ENCODE measurements around the gene WNT7B.

Gene WNT7B

DNA sequence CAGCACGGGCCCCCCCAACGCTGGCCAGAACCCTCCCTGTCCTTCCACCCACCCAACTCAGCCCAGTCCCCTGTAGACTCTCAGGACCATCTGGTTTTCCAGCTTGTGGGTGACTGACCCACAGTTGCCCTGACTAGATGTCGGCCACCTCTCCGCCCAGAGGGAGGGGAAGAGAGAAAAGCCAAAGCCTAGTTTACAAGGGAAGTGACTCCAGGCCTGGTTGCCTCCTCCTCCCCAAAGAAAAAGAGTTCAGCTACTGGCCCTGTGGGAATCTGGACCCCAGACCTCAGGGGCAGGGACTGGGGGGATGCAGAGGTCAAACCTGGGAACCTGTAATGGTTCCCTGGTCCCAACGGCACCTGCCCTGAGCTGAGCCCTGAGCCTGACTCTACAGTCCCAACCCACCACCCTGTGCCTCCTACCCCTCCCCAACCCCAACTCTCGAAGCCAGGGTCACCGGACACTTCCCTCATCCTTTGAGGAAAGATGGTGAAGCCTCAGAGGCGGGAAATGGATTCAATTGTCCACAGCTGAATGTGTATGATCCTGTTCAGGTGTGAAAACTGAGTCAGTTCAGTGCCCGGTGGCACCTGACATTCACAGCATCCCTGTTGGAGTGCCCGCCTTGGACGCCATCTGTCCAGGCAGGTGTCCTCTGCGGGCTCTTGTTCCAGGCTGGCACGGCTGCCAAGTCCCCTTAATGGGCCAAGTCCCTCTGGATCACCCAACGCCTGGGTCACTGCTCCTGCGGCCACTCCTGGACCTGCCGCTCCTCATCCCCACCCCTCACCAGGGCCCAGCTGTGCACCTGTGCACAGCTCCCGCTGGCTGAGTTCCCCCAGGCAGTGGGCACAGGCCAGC, 21.0 kb upstream of the WNT7B start:
- Histone ChIP-seq H3K36me3 (ENCODE audit: control insufficient read depth, insufficient read depth, low read length) (no peaks in the 10 kb centered on the region), H3K4me1 (ENCODE audit: control insufficient read depth, insufficient read depth, low read length) (peaks cover 39% of the 10 kb centered on the region), H3K27me3 (ENCODE audit: control insufficient read depth, insufficient read depth, low read length) (no peaks in the 10 kb centered on the region), H3K9me3 (ENCODE audit: control insufficient read depth, low read length) (no peaks in the 10 kb centered on the region), H3K4me3 (ENCODE audit: low read length) (no peak overlapping the region), H3K9ac (ENCODE audit: low read length) (peak overlapping the region; percentile 28)

DNA sequence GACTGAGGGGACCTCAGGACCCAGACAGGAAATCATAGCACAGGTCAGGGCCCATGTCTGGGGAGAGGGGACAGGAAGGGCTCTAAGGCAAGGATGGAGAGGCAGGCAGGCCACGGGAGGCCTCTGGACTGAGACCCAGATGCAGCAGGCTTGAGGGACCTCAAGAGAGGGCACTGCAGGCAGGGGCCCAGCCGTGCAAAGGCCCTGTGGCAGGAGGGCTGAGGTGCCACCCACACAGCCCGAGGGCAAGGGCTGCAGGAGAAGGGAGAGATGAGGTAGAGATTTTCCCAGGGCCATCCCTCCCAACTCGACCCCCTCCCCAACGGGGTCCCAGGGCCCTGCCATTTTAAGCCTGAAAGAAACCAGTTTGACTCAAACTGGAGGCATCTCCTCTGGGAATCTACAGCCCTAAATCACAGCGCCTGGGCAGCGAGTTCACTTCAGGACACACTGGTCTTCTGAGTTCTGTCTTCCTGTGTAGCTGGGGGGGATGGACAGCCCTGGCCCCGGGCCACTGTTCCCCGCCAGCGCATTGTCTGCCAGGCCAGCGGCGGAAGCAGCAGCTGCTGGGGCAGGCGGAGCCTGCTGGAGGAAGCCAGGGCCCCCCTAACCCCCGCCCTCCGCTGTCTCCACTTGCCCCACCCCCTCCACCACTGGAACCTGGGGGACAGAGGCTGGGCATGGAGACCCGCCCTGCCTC, 20.3 kb upstream of the WNT7B start:
- H3K9me3 ChIP-seq (ENCODE audit: control insufficient read depth, low read length) = no peaks in the 10 kb centered on the region
- no peaks in the 10 kb centered on the region for H3K36me3 ChIP-seq (ENCODE audit: control insufficient read depth, insufficient read depth, low read length)
- no peaks in the 10 kb centered on the region for H3K27me3 ChIP-seq (ENCODE audit: control insufficient read depth, insufficient read depth, low read length)
- no peak overlapping the region for H3K9ac ChIP-seq (ENCODE audit: low read length)
- peaks cover 39% of the 10 kb centered on the region for H3K4me1 ChIP-seq (ENCODE audit: control insufficient read depth, insufficient read depth, low read length)
- H3K4me3 ChIP-seq (ENCODE audit: low read length) = no peak overlapping the region

DNA sequence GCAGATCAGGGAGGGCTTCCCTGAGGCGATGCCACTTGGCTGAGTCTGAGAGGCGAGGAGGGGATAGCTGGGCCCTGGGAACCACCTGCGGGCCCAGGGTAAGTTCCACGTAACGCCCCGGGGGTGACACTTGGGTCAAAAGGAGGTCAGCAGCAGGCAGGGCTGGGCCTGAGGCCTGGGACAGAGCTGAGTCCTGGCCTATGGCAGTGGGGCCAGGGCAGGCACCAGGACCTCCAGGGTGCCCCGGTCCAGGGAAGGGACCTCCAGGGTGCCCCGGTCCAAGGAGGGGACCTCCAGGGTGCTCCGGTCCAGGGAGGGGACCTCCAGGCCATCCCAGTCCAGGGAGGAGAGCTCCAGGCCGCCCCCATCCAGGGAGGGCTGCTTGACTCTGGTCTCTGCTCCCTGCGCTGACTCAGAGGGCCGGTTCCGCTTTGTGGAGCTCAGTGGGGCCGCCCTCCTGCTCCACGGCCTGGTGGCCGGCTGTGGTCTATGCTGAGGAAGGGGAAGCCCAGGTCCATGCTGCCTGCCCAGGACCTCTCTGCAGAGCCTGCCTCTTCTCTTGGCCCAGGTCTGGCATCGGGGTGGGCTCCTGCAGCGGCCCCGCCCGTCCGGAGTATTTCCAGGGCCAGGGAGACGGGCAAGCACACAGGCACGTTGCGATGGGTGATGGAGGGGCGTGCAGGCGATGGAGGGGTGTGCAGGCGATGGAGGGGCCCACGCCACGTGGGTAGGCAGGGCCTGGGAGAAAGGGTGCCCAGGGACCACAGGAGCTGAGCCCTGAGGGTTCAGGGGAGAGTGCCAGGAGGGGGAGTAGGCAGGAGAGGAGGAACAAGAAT, 19.5 kb upstream of the WNT7B start:
- Histone ChIP-seq H3K9ac (ENCODE audit: low read length) (no peak overlapping the region), H3K36me3 (ENCODE audit: control insufficient read depth, insufficient read depth, low read length) (no peaks in the 10 kb centered on the region), H3K4me3 (ENCODE audit: low read length) (no peak overlapping the region), H3K4me1 (ENCODE audit: control insufficient read depth, insufficient read depth, low read length) (peaks cover 39% of the 10 kb centered on the region), H3K27me3 (ENCODE audit: control insufficient read depth, insufficient read depth, low read length) (no peaks in the 10 kb centered on the region), H3K9me3 (ENCODE audit: control insufficient read depth, low read length) (no peaks in the 10 kb centered on the region)

DNA sequence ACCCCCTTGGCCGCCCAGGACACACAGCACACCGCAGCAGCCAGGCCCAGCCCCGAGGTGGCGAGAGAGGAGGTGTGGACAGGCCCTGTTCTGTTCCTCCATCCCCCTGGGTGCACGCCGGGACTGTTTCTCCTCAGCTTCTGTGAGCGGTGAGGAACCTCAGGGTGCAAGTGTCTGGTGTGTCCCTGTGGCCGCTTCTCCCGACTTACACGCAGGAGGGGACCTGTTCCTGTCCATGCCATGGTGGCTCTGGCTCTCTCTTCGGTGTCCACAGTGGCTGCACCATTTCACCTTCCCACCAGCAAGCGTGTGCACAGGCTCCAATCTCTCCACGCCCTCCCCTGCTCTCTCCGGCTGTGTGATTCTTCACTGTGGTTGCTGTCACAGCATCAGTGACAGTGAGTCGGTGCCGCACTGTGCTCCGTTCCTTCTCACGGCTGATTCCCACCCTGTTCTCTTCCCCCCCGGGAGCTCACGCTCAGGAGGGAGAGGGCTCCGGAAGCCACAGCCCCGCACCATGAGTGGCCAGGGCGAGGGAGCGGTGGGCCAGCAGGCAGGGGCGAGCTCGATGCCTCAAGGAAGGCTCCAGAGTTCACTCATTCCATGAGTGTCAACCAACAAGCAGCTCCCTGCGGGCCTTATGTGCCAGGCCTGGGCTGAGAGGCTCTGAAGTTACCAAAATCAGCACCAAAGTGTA, 18.6 kb upstream of the WNT7B start:
- Histone ChIP-seq H3K4me3 (ENCODE audit: low read length) (no peak overlapping the region), H3K9me3 (ENCODE audit: control insufficient read depth, low read length) (no peaks in the 10 kb centered on the region), H3K27me3 (ENCODE audit: control insufficient read depth, insufficient read depth, low read length) (no peaks in the 10 kb centered on the region), H3K36me3 (ENCODE audit: control insufficient read depth, insufficient read depth, low read length) (no peaks in the 10 kb centered on the region), H3K4me1 (ENCODE audit: control insufficient read depth, insufficient read depth, low read length) (peaks cover 39% of the 10 kb centered on the region), H3K9ac (ENCODE audit: low read length) (no peak overlapping the region)

DNA sequence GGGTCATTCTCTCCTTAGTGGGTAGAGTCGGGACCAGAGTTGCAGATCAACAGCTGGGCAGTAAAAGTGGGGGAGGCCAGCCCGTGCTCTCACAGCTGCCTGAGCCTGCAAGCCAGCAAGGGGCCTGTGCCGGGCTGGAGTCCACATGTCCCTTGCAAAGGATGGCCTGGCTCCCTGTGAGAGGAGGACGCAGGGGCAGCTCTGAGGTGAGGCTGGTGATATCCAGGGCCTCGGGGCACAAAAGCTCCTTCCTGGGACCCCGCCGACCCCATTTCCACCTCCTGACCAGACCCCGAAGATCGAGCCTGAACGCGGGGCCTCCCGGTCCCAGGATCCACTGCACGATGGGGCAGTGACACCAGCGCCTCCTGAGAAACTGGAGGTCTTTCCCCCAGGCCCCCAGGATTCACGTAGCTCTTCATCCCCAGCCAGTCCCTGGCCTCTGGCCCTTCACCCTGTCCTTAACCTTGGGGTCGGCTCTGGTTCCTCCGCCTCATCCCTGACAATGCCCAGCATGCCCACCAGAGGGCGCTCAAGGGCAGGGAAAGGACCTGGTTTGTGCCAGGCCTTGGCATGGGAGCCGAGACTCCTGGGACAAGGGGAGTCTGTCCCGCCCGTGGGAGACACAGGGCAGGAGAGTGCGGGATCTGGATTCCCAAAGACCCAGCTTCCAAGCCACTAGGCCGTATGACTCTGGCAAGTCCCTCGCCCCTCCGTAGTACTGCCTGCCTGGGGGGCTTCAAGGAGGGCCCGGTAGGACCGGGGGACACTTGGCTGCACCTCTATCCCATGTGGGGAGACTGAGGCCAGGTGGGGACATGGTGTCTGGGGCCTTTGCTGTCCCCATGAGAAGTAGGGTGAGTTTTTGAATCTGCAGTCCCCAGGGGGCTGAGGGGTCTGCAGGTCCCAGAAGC, 17.8 kb upstream of the WNT7B start:
- peaks cover 39% of the 10 kb centered on the region for H3K4me1 ChIP-seq (ENCODE audit: control insufficient read depth, insufficient read depth, low read length)
- no peaks in the 10 kb centered on the region for H3K27me3 ChIP-seq (ENCODE audit: control insufficient read depth, insufficient read depth, low read length)
- H3K9ac ChIP-seq (ENCODE audit: low read length) = no peak overlapping the region
- no peaks in the 10 kb centered on the region for H3K36me3 ChIP-seq (ENCODE audit: control insufficient read depth, insufficient read depth, low read length)
- no peak overlapping the region for H3K4me3 ChIP-seq (ENCODE audit: low read length)
- no peaks in the 10 kb centered on the region for H3K9me3 ChIP-seq (ENCODE audit: control insufficient read depth, low read length)

DNA sequence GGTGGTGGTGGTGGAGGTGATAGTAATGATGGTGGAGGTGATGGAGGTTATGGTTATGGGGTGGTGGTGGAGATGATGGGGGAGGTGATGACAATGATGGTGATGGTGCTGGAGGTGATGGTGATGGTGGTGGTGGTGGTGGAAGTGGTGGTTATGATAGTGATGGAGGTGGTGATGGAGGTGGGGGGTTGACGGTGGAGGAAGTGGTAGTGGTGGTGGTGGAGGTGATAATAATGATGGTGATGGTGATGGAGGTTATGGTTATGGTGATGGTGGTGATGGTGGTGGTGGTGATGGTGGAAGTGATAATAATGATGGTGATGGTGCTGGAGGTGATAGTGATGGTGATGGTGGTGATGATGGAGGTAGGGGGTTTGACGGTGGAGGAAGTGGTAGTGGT, 16.9 kb upstream of the WNT7B start:
- Histone ChIP-seq H3K27me3 (ENCODE audit: control insufficient read depth, insufficient read depth, low read length) (no peaks in the 10 kb centered on the region), H3K36me3 (ENCODE audit: control insufficient read depth, insufficient read depth, low read length) (no peaks in the 10 kb centered on the region), H3K9ac (ENCODE audit: low read length) (no peak overlapping the region), H3K4me3 (ENCODE audit: low read length) (no peak overlapping the region), H3K4me1 (ENCODE audit: control insufficient read depth, insufficient read depth, low read length) (peaks cover 39% of the 10 kb centered on the region), H3K9me3 (ENCODE audit: control insufficient read depth, low read length) (no peaks in the 10 kb centered on the region)

DNA sequence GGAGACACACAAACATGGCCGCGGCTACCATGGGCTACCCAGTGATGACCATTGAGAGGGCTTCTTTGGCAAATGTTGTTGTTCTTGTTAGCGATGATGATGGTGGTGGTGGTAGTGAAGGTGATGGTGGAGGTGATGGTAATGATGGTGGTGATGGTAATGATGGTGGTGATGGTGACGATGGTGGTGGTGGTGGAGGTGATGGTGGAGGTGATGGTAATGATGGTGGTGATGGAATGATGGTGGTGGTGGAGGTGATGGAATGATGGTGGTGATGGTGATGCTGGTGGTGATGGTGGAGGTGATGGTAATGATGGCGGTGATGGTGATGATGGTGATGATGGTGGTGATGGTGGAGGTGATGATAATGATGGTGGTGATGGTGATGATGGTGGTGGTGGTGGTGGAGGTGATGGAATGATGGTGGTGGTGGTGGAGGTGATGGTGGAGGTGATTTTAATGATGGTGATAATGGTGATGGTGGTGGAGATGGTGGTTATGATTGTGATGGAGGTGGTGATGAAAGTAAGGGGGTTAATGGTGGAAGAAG, 16.3 kb upstream of the WNT7B start:
- H3K36me3 ChIP-seq (ENCODE audit: control insufficient read depth, insufficient read depth, low read length) = no peaks in the 10 kb centered on the region

DNA sequence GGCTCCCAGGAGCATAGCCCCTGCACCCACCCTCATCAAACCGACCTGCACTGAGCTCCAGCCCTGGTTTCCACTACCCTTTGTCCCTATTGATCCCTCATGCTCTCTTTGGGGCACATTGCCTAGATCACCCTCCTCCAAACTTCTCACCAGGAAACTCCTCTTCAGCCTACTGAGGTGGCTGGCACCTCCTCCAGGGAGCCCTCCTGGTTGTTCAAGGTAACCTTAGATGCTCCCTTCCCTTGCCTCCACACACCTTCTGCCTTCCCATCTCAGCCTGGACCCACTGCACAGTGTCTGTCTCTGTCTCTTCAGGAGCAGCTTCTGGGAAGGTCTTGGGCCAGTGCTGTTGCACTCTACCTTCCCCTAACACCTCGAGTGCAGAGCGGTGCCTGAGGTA, 15.8 kb upstream of the WNT7B start:
- H3K9me3 ChIP-seq (ENCODE audit: control insufficient read depth, low read length) = no peaks in the 10 kb centered on the region
- no peaks in the 10 kb centered on the region for H3K36me3 ChIP-seq (ENCODE audit: control insufficient read depth, insufficient read depth, low read length)
- no peaks in the 10 kb centered on the region for H3K27me3 ChIP-seq (ENCODE audit: control insufficient read depth, insufficient read depth, low read length)
- H3K4me3 ChIP-seq (ENCODE audit: low read length) = no peak overlapping the region
- H3K4me1 ChIP-seq (ENCODE audit: control insufficient read depth, insufficient read depth, low read length) = peaks cover 30% of the 10 kb centered on the region
- no peak overlapping the region for H3K9ac ChIP-seq (ENCODE audit: low read length)

More for the DNA sequence above, 16.3 kb upstream of the WNT7B start:
- Histone ChIP-seq H3K9me3 (ENCODE audit: control insufficient read depth, low read length) (no peaks in the 10 kb centered on the region), H3K4me3 (ENCODE audit: low read length) (no peak overlapping the region), H3K9ac (ENCODE audit: low read length) (no peak overlapping the region), H3K27me3 (ENCODE audit: control insufficient read depth, insufficient read depth, low read length) (no peaks in the 10 kb centered on the region), H3K4me1 (ENCODE audit: control insufficient read depth, insufficient read depth, low read length) (peaks cover 35% of the 10 kb centered on the region)

DNA sequence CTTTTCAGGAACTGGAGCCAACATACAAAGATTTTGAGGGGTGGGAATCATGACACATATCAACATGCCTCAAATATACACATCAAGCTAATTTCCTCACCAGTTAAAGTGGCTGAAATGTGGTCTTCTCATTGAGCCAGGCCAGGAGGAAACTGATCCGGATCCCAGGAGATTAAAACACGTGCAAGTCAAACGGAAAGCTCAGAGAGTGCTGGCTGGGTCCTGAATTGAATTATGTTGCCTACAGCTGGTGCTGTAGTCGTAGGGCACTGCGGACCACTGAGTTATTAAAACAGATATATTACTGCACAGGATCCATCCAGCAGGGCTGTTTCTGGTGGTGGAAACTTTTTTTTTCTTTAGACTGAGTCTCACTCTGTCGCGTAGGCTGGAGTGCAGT, 14.1 kb upstream of the WNT7B start:
- peaks cover 14% of the 10 kb centered on the region for H3K4me1 ChIP-seq (ENCODE audit: control insufficient read depth, insufficient read depth, low read length)
- no peaks in the 10 kb centered on the region for H3K36me3 ChIP-seq (ENCODE audit: control insufficient read depth, insufficient read depth, low read length)
- no peak overlapping the region for H3K9ac ChIP-seq (ENCODE audit: low read length)

DNA sequence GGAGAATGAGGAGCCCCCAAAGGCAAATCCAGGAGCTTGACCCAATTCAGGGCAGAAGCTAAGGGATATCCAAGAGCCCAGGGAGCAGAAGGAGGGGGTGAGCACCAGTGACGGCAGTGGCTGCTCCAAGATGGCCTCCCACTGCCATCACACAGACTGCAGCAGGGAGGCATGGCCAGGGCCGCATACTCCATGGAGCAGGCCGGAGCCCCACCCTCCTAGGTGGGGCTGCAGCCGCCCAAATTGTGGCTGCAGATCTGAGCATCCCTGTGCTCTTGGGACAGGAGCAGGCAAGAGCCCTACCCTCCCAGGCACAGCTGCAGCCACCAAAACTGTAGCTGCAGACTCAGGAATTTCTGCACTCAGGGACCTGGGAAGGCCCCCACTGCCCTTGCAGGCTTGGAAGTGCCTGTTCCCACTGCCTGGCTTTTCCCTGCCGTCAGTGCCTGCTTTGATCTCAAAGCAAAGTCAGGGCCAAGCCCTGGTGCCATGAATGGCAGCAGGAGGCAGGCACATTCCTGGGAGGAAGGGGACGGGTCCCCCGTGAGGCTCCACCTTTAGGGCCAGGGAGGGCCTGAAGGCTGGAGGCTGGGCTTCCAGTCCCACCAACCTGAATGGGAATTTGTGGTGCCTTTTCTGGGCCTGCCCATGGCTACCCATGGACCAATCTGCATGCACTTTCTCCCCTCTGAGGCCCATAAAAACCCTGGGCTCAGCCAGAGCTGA, 10.3 kb upstream of the WNT7B start:
- Histone ChIP-seq H3K4me1 (ENCODE audit: control insufficient read depth, insufficient read depth, low read length) (no peaks in the 10 kb centered on the region), H3K9ac (ENCODE audit: low read length) (no peak overlapping the region), H3K36me3 (ENCODE audit: control insufficient read depth, insufficient read depth, low read length) (no peaks in the 10 kb centered on the region), H3K9me3 (ENCODE audit: control insufficient read depth, low read length) (peaks cover 6% of the 10 kb centered on the region), H3K27me3 (ENCODE audit: control insufficient read depth, insufficient read depth, low read length) (no peaks in the 10 kb centered on the region), H3K4me3 (ENCODE audit: low read length) (no peak overlapping the region)

More for the DNA sequence above, 14.1 kb upstream of the WNT7B start:
- Histone ChIP-seq H3K4me3 (ENCODE audit: low read length) (no peak overlapping the region), H3K9me3 (ENCODE audit: control insufficient read depth, low read length) (no peaks in the 10 kb centered on the region), H3K27me3 (ENCODE audit: control insufficient read depth, insufficient read depth, low read length) (no peaks in the 10 kb centered on the region)
